ENCODE results near the gene ANXA4.
"Not testable (repeated sequence)": the region's sequence is repeated elsewhere in the genome, so short reads cannot be mapped to it uniquely, and the experiment has no call there.

The ANXA4 gene

GRCh38 chr2:69810550-69810949 lies 68.6 kb downstream of the ANXA4 start:
- DNase-seq (ENCODE audit: low read depth), result no peak

- DNase-seq (ENCODE audit: low read depth), result no peak
Observed at GRCh38 chr2:69811018-69811417, 69.1 kb downstream of the ANXA4 start.

DNA sequence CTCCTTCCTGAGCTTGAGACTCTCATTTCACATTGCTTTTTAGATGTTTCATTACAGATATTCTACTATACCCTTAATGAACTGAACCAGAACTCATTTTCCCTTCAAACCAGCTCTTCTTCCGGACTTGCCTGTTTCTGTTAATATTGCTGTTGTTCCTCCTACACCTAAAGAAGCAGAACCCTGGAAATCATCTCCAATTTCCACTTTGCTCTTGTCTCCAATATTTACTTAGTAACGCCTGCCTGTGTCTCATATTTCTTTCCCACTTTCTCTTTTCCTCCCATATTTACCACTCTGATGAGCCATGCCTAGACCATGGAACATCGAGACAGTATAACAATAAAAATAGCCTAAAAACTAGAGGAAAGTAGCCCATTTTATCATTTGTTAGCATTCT lies 69.7 kb downstream of the ANXA4 start:
- DNase-seq (ENCODE audit: low read depth), result no peak

DNA sequence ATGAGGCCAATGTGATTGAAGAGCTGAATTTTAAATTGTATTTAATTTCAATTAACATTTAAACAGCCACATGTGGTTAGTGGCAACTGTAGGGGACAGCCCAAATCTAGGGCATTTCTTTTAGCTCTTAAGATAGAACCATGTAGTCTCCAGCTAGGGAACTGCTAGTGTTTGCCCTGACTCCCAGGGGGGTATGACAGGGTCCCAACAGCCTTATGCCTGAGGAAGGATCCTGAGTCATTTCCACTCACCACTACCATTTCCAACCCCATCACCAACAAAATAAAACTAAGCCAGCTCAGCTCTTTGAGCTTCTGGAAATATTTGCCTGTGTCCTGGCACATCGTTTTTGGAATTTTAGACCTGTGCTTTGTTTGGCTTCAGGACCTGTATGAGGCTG lies 73.8 kb downstream of the ANXA4 start:
- DNase-seq (ENCODE audit: low read depth), result no peak

- peak; percentile 55 for DNase-seq (ENCODE audit: low read depth)
Observed at GRCh38 chr2:69816923-69817542, 75.1 kb downstream of the ANXA4 start.

DNA sequence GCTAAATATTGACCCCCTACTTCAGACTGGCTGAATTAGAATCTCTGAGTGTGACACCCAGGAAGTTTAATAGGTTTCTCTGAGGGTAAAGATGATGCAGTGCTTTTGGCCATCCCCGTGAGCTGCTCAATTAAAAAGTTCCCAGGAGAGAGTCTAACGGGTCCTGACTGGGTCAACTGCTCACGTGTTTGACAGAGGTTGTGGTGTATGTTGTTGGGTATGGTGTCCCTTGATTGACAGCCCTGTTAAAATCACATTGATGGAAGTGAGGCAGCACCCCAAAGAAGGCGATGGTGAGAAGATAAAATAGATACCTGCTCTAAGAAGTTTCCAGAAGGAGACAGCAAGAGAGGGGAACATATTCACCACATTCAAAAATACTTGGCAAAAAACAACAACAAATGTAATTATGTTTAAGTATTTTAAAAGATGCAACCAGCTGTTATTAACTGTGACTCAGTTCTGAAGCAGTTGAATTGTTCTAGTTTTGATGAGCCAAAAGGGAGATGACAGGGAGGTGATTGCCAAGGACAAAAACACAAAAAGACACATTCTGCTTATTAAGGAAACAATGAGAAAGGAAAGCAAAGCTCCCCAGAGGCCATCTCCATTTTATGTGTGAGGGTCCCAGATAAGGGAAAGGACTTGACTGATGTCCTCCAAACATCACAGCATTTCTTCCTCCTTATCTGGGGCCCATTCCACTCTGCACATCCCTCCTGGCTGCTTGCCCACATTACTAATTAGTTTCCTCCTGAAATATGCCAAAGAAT lies 76.0 kb downstream of the ANXA4 start:
- no peak for DNase-seq (ENCODE audit: low read depth)

- DNase-seq (ENCODE audit: low read depth), result no peak
Observed at GRCh38 chr2:69827796-69828540, 86.0 kb downstream of the ANXA4 start.

GRCh38 chr2:69828938-69829255 lies 87.0 kb downstream of the ANXA4 start:
- DNase-seq (ENCODE audit: low read depth), result no peak

DNA sequence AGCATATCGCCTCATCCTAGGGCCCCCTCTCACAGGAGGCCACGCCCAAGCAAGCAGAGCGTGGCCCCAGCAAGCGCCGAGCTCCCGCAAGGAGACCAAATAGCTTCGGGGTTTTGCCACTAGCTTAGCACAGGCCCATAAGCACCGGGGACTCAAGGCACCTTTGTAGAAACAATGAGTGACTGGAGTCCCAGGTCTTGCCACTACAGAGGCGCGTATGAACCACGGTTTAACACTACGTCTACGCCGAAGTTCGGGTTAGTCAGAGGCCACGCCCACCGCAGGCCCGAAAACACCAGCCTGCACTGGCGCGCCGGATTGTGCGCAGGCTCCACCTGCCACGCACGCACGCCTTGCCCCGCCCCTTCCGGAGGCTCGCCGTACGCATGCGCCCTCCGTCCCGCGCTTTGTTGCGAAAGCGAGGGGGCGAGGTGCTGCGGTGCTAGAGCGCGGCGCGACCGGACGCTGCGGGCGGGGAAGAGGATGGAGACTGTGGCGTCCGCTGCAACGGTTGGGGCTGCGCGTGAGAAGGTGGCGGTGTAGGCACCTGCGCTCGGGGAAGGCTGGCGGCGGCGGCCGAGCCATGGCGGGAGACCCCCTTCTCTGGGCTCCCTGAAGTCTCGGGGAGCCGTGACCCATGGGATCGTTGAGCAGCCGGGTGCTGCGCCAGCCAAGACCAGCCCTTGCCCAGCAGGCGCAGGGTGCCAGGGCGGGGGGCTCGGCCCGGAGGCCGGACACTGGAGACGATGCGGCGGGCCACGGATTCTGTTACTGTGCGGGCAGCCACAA lies 87.5 kb downstream of the ANXA4 start, which contains the start of gene GMCL1:
GMCL1 (plus strand) TSS at position 405 of the 789 bp plus-strand sequence; CDS start at position 638, 233 bp downstream.
- DNase-seq (ENCODE audit: low read depth), result peak; percentile 96

- DNase-seq (ENCODE audit: low read depth), result peak; percentile 21
Observed at GRCh38 chr2:69830045-69830905, 88.3 kb downstream of the ANXA4 start.

DNA sequence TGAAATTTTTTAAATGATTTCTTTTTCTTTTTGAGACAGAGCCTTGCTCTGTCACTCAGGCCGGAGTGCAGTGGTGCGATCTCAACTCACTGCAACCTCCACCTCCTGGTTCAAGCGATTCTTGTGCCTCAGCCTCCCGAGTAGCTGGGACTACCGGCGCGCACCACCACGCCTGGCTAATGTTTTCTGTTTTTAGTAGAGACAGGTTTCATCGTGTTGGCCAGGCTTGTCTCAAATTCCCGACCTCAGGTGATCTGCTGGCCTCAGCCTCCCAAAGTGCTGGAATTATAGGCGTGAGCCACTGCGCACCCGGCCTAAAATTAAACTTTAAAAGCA lies 88.9 kb downstream of the ANXA4 start:
- not testable (repeated sequence) for DNase-seq (ENCODE audit: low read depth)

GRCh38 chr2:69831354-69831905 lies 89.5 kb downstream of the ANXA4 start:
- DNase-seq (ENCODE audit: low read depth), result no peak

DNA sequence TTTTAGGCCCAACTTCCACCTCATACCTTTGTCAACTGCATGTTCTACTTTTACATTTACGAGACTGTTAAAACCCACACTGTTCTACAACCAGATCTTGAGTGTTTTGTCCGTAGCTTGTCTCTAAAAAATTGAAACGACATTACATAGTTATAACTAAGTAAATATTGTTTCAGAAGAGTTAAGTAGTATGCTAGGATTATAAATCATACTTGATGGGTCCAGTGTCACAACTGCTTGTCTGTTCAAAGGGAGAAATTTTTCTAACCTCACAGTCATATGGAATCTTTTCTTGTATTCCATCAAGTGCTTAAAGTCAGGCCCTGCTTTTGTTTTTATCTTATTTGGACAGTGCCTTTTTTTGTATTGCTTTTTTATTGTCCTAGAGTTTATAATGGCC lies 91.8 kb downstream of the ANXA4 start:
- no peak for DNase-seq (ENCODE audit: low read depth)

DNA sequence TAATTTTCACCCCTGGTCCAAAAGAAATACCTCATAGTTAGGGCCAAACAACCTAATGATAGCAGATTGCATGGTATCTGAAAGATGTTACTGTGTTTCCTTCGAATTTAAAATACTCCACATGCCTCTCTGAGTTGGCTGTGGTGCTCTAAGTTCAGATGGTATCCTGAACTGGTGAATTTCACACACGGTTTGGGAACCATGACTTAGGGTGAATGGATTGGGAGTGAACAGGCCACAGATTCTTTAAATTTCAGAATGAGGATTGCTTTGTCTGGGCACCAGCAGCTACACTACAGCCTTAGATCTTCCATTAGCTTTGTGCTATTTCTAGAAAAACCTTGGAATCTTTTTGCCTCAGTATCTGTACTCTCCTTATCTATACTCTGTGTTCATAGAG lies 93.7 kb downstream of the ANXA4 start:
- DNase-seq (ENCODE audit: low read depth), result no peak

GRCh38 chr2:69836316-69836715 lies 94.4 kb downstream of the ANXA4 start:
- no peak for DNase-seq (ENCODE audit: low read depth)

- DNase-seq (ENCODE audit: low read depth), result no peak
Observed at GRCh38 chr2:69837533-69837932, 95.6 kb downstream of the ANXA4 start.

GRCh38 chr2:69843993-69844392 lies 102.1 kb downstream of the ANXA4 start:
- DNase-seq (ENCODE audit: low read depth), result no peak

DNA sequence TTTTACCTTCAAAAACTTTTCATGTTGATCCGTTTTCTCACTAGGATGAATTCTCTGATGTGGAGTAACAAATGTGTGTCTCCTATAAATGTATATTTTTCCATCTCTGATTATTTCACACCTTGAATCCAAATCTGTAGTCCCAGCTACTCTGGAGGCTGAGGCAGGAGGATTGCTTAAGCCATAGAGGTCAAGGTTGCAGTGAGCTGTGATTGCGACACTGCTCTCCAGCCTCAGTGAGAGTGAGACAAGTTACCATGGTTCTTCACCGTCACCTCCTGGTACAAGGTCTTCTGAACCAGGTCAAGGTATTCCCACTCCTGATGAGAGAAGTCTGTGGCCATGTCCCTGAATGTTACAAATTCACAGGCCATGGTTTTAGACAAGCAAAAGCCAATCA lies 102.6 kb downstream of the ANXA4 start:
- no peak for DNase-seq (ENCODE audit: low read depth)

DNA sequence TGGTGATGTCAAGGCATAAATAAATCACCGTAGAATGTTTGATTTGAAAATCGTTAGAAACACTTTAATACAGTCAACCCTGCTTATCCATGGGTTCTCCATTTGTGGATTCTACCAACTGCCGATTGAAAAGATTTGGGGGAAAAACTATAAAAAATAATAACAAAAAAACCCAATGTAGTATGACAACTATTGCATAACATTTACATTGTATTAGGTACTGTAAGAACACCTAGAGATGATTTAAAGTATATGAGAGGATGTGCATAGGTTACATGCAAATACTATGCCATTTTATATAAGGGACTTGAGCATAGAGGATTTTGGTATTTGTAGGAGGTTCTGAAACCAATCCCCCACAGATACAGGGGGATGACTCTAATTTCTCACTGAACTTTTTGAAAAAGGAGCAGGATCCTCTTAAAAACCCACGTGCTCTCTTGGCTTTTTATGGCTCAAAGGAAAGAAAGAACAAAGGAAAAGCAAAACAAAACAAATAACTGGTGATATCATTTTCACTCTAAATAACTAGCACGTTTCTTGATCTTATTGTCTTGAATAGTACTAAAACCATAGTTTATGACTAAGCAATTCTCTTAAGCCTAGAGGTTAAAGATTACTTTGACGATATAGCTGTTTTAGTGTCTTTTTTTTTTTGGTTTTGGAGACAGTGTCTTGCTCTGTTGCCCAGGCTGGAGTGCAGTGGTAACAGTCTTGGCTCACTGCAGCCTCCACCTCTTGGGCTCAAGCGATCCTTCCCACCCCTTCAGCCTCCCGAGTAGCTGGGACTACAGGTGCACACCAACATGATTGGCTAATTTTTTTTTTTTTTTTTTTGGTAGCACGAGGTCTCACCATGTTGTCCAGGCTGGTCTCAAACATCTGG lies 104.5 kb downstream of the ANXA4 start:
- no peak for DNase-seq (ENCODE audit: low read depth)

All from T-helper 22 cell (primary cell).